ENCODE results near the gene ATAD3B.

GRCh38 chr1:1429671-1430073 is 41.9 kb upstream of the ATAD3B start:
- no peak for TF ChIP-seq CTCF (IDR thresholded peaks at IDR 0.05)
- no peak for TF ChIP-seq POLR2AphosphoS5 (IDR thresholded peaks at IDR 0.05; ENCODE audit: low read depth, low read length)
- TF ChIP-seq REST (IDR thresholded peaks at IDR 0.05; ENCODE audit: insufficient read depth in 1 of 2, low read depth in 2 of 2, low read length in 1 of 2): no peak
- no peak for TF ChIP-seq TCF7L2 (IDR thresholded peaks at IDR 0.05; ENCODE audit: low read depth, low read length)

All from Panc1 (cell line).